ENCODE data around the gene ELP4. TPM values are rescaled to one million over a fixed set of nuclear protein-coding genes. Genes with fewer than 3 reads are reported as not detected.

The ELP4 gene
- total RNA-seq, 5 donors from 2014 or later (not counting 1 experiment from before 2014, with no cell fraction given), result 15.9 to 22.2 (median 17.2) TPM

GRCh38 chr11:31606893-31607292 lies 97.3 kb downstream of the ELP4 start:
- no peaks in the 10 kb centered on the region for H3K36me3 ChIP-seq (ENCODE audit: control insufficient read depth in 2 of 2, extremely low read depth in 1 of 2, insufficient read depth in 1 of 2, low read length in 1 of 2)
- H3K4me1 ChIP-seq (ENCODE audit: control insufficient read depth in 1 of 2, extremely low read depth in 1 of 2, insufficient read depth in 2 of 2, low read length in 2 of 2), result no peaks in the 10 kb centered on the region
- H3K4me1 Mint-ChIP-seq, result peaks cover 0 to 7% (median 0%) of the 10 kb centered on the region in 3 donors
- H3K9me3 Mint-ChIP-seq, result no peaks in the 10 kb centered on the region
- no peaks in the 10 kb centered on the region for H3K27me3 Mint-ChIP-seq
- H3K27me3 ChIP-seq (replicated peaks in 1 of 2; ENCODE audit: control insufficient read depth in 2 of 2, extremely low read depth in 1 of 2, insufficient read depth in 2 of 2, low read length in 1 of 2), result no peaks in the 10 kb centered on the region
- ATAC-seq (replicated peaks in 1 of 4) (no peak), DNase-seq (no peak)
- POLR2A ChIA-PET, result interaction anchor here in 1 of 2 donors (0.5 kb wide), 1 partner anchor 382 kb away, joined by 3 read pairs; no protein-coding TSS in a partner anchor
- no peaks in the 10 kb centered on the region for H3K9me3 ChIP-seq
- no peak overlapping the region for H3K27ac Mint-ChIP-seq
- CTCF ChIA-PET, result no interaction called here
- peaks cover 23% of the 10 kb centered on the region for H3K36me3 Mint-ChIP-seq
- no peak overlapping the region for H3K4me3 ChIP-seq (ENCODE audit: control insufficient read depth in 1 of 2, extremely low read depth in 1 of 2, low read length in 1 of 2)
- no peak overlapping the region for H3K4me3 Mint-ChIP-seq
- no peak overlapping the region for H3K27ac ChIP-seq (ENCODE audit: low read length)
- WGBS (ENCODE audit: insufficient coverage), result 100% methylated on average over 1 of the region's 2 CpGs

GRCh38 chr11:31607914-31608313 lies 98.3 kb downstream of the ELP4 start:
- Mint-ChIP-seq H3K27me3 (no peaks in the 10 kb centered on the region), H3K27ac (no peak overlapping the region), H3K4me1 (peaks cover 0 to 7% (median 0%) of the 10 kb centered on the region in 3 donors), H3K4me3 (no peak overlapping the region), H3K36me3 (peaks cover 23% of the 10 kb centered on the region), H3K9me3 (no peaks in the 10 kb centered on the region)
- ChIA-PET POLR2A (interaction anchor here in 1 of 2 donors (0.5 kb wide), 1 partner anchor 50 kb away, joined by 3 read pairs; no protein-coding TSS in a partner anchor), CTCF (no interaction called here)
- H3K4me3 ChIP-seq (ENCODE audit: control insufficient read depth in 1 of 2, extremely low read depth in 1 of 2, low read length in 1 of 2), result no peak overlapping the region
- H3K36me3 ChIP-seq (ENCODE audit: control insufficient read depth in 2 of 2, extremely low read depth in 1 of 2, insufficient read depth in 1 of 2, low read length in 1 of 2), result no peaks in the 10 kb centered on the region
- ATAC-seq (replicated peaks in 1 of 4) (no peak), DNase-seq (no peak)
- no peaks in the 10 kb centered on the region for H3K9me3 ChIP-seq
- H3K27me3 ChIP-seq (replicated peaks in 1 of 2; ENCODE audit: control insufficient read depth in 2 of 2, extremely low read depth in 1 of 2, insufficient read depth in 2 of 2, low read length in 1 of 2), result no peaks in the 10 kb centered on the region
- no peaks in the 10 kb centered on the region for H3K4me1 ChIP-seq (ENCODE audit: control insufficient read depth in 1 of 2, extremely low read depth in 1 of 2, insufficient read depth in 2 of 2, low read length in 2 of 2)
- 92% methylated on average over 3 of the region's 3 CpGs for WGBS (ENCODE audit: insufficient coverage)
- H3K27ac ChIP-seq (ENCODE audit: low read length), result no peak overlapping the region

- H3K27me3 Mint-ChIP-seq, result no peaks in the 10 kb centered on the region
- Histone ChIP-seq H3K4me1 (ENCODE audit: control insufficient read depth in 1 of 2, extremely low read depth in 1 of 2, insufficient read depth in 2 of 2, low read length in 2 of 2) (no peaks in the 10 kb centered on the region), H3K4me3 (ENCODE audit: control insufficient read depth in 1 of 2, extremely low read depth in 1 of 2, low read length in 1 of 2) (no peak overlapping the region), H3K27ac (ENCODE audit: low read length) (no peak overlapping the region), H3K36me3 (ENCODE audit: control insufficient read depth in 2 of 2, extremely low read depth in 1 of 2, insufficient read depth in 1 of 2, low read length in 1 of 2) (no peaks in the 10 kb centered on the region), H3K9me3 (no peaks in the 10 kb centered on the region), H3K27me3 (replicated peaks in 1 of 2; ENCODE audit: control insufficient read depth in 2 of 2, extremely low read depth in 1 of 2, insufficient read depth in 2 of 2, low read length in 1 of 2) (no peaks in the 10 kb centered on the region)
- ATAC-seq (replicated peaks in 1 of 4) (no peak), DNase-seq (no peak)
- WGBS (ENCODE audit: insufficient coverage), result 100% methylated on average over 2 of the region's 8 CpGs
- peaks cover 23% of the 10 kb centered on the region for H3K36me3 Mint-ChIP-seq
- no peaks in the 10 kb centered on the region for H3K9me3 Mint-ChIP-seq
- no peak overlapping the region for H3K27ac Mint-ChIP-seq
- ChIA-PET POLR2A (no interaction called here), CTCF (no interaction called here)
- H3K4me3 Mint-ChIP-seq, result no peak overlapping the region
- peaks cover 0 to 7% (median 0%) of the 10 kb centered on the region in 3 donors for H3K4me1 Mint-ChIP-seq
Measured at GRCh38 chr11:31608995-31609394, 99.4 kb downstream of the ELP4 start.

- no peak overlapping the region for H3K4me3 Mint-ChIP-seq
- peaks cover 0 to 7% (median 0%) of the 10 kb centered on the region in 3 donors for H3K4me1 Mint-ChIP-seq
- H3K4me3 ChIP-seq (ENCODE audit: control insufficient read depth in 1 of 2, extremely low read depth in 1 of 2, low read length in 1 of 2), result no peak overlapping the region
- H3K9me3 ChIP-seq, result no peaks in the 10 kb centered on the region
- H3K27ac Mint-ChIP-seq, result no peak overlapping the region
- no peak for DNase-seq
- no peaks in the 10 kb centered on the region for H3K36me3 ChIP-seq (ENCODE audit: control insufficient read depth in 2 of 2, extremely low read depth in 1 of 2, insufficient read depth in 1 of 2, low read length in 1 of 2)
- ChIA-PET POLR2A (no interaction called here), CTCF (no interaction called here)
- H3K9me3 Mint-ChIP-seq, result no peaks in the 10 kb centered on the region
- no peaks in the 10 kb centered on the region for H3K27me3 Mint-ChIP-seq
- H3K27me3 ChIP-seq (replicated peaks in 1 of 2; ENCODE audit: control insufficient read depth in 2 of 2, extremely low read depth in 1 of 2, insufficient read depth in 2 of 2, low read length in 1 of 2), result no peaks in the 10 kb centered on the region
- ATAC-seq (replicated peaks in 1 of 4), result no peak
- H3K27ac ChIP-seq (ENCODE audit: low read length), result no peak overlapping the region
- peaks cover 30% of the 10 kb centered on the region for H3K36me3 Mint-ChIP-seq
- H3K4me1 ChIP-seq (ENCODE audit: control insufficient read depth in 1 of 2, extremely low read depth in 1 of 2, insufficient read depth in 2 of 2, low read length in 2 of 2), result no peaks in the 10 kb centered on the region
Measured at GRCh38 chr11:31610544-31610943, 101.0 kb downstream of the ELP4 start.

- DNase-seq, result no peak
- no peak overlapping the region for H3K27ac ChIP-seq (ENCODE audit: low read length)
- H3K4me3 ChIP-seq (ENCODE audit: control insufficient read depth in 1 of 2, extremely low read depth in 1 of 2, low read length in 1 of 2), result no peak overlapping the region
- H3K9me3 ChIP-seq, result no peaks in the 10 kb centered on the region
- no peaks in the 10 kb centered on the region for H3K27me3 ChIP-seq (replicated peaks in 1 of 2; ENCODE audit: control insufficient read depth in 2 of 2, extremely low read depth in 1 of 2, insufficient read depth in 2 of 2, low read length in 1 of 2)
- H3K4me1 Mint-ChIP-seq, result peaks cover 0 to 2% (median 0%) of the 10 kb centered on the region in 3 donors
- H3K9me3 Mint-ChIP-seq, result peaks cover 0 to 3% (median 0%) of the 10 kb centered on the region in 3 donors
- CTCF ChIA-PET, result no interaction called here
- H3K27me3 Mint-ChIP-seq, result no peaks in the 10 kb centered on the region
- no peak for ATAC-seq (replicated peaks in 1 of 4)
- peaks cover 27% of the 10 kb centered on the region for H3K36me3 Mint-ChIP-seq
- H3K4me3 Mint-ChIP-seq, result no peak overlapping the region
- no peaks in the 10 kb centered on the region for H3K4me1 ChIP-seq (ENCODE audit: control insufficient read depth in 1 of 2, extremely low read depth in 1 of 2, insufficient read depth in 2 of 2, low read length in 2 of 2)
- no peak overlapping the region for H3K27ac Mint-ChIP-seq
- POLR2A ChIA-PET, result no interaction called here
- H3K36me3 ChIP-seq (ENCODE audit: control insufficient read depth in 2 of 2, extremely low read depth in 1 of 2, insufficient read depth in 1 of 2, low read length in 1 of 2), result no peaks in the 10 kb centered on the region
Measured at GRCh38 chr11:31617246-31617645, 107.7 kb downstream of the ELP4 start.

- no peak for ATAC-seq (replicated peaks in 1 of 4)
- H3K9me3 ChIP-seq, result no peaks in the 10 kb centered on the region
- no peak overlapping the region for H3K4me3 ChIP-seq (ENCODE audit: control insufficient read depth in 1 of 2, extremely low read depth in 1 of 2, low read length in 1 of 2)
- no peaks in the 10 kb centered on the region for H3K27me3 ChIP-seq (replicated peaks in 1 of 2; ENCODE audit: control insufficient read depth in 2 of 2, extremely low read depth in 1 of 2, insufficient read depth in 2 of 2, low read length in 1 of 2)
- ChIA-PET POLR2A (no interaction called here), CTCF (no interaction called here)
- H3K27ac ChIP-seq (ENCODE audit: low read length), result no peak overlapping the region
- no peaks in the 10 kb centered on the region for H3K36me3 ChIP-seq (ENCODE audit: control insufficient read depth in 2 of 2, extremely low read depth in 1 of 2, insufficient read depth in 1 of 2, low read length in 1 of 2)
- Mint-ChIP-seq H3K4me1 (peaks cover 0 to 2% (median 0%) of the 10 kb centered on the region in 3 donors), H3K27me3 (no peaks in the 10 kb centered on the region), H3K36me3 (peaks cover 21% of the 10 kb centered on the region), H3K4me3 (no peak overlapping the region), H3K27ac (no peak overlapping the region), H3K9me3 (peaks cover 0 to 3% (median 0%) of the 10 kb centered on the region in 3 donors)
- no peaks in the 10 kb centered on the region for H3K4me1 ChIP-seq (ENCODE audit: control insufficient read depth in 1 of 2, extremely low read depth in 1 of 2, insufficient read depth in 2 of 2, low read length in 2 of 2)
- DNase-seq, result no peak
Measured at GRCh38 chr11:31619980-31620379, 110.4 kb downstream of the ELP4 start.

GRCh38 chr11:31620434-31620833 lies 110.9 kb downstream of the ELP4 start:
- no peak for ATAC-seq (replicated peaks in 1 of 4)
- H3K4me1 Mint-ChIP-seq, result peaks cover 0 to 2% (median 0%) of the 10 kb centered on the region in 3 donors
- no peaks in the 10 kb centered on the region for H3K9me3 ChIP-seq
- no peaks in the 10 kb centered on the region for H3K36me3 ChIP-seq (ENCODE audit: control insufficient read depth in 2 of 2, extremely low read depth in 1 of 2, insufficient read depth in 1 of 2, low read length in 1 of 2)
- peaks cover 0 to 3% (median 0%) of the 10 kb centered on the region in 3 donors for H3K9me3 Mint-ChIP-seq
- no peak overlapping the region for H3K27ac Mint-ChIP-seq
- H3K27me3 Mint-ChIP-seq, result no peaks in the 10 kb centered on the region
- H3K27ac ChIP-seq (ENCODE audit: low read length), result no peak overlapping the region
- H3K27me3 ChIP-seq (replicated peaks in 1 of 2; ENCODE audit: control insufficient read depth in 2 of 2, extremely low read depth in 1 of 2, insufficient read depth in 2 of 2, low read length in 1 of 2), result no peaks in the 10 kb centered on the region
- H3K4me3 ChIP-seq (ENCODE audit: control insufficient read depth in 1 of 2, extremely low read depth in 1 of 2, low read length in 1 of 2), result no peak overlapping the region
- POLR2A ChIA-PET, result no interaction called here
- CTCF ChIA-PET, result no interaction called here
- H3K36me3 Mint-ChIP-seq, result peaks cover 21% of the 10 kb centered on the region
- H3K4me3 Mint-ChIP-seq, result no peak overlapping the region
- no peak for DNase-seq
- no peaks in the 10 kb centered on the region for H3K4me1 ChIP-seq (ENCODE audit: control insufficient read depth in 1 of 2, extremely low read depth in 1 of 2, insufficient read depth in 2 of 2, low read length in 2 of 2)

Measured in T-cell (primary cell).